Neural cell (in vitro differentiated cells): ENCODE results near the gene FAM187B.

Experiments used
- CTCF ChIP-seq: fragments of 450-650 bp; IDR thresholded peaks from 2 replicates; pipeline ENCODE4 v1.5.1; 2014; ENCODE audit warnings: antibody characterized with exemption, mild to moderate bottlenecking, moderate library complexity; ENCODE audit not compliant: poor library complexity, severe bottlenecking
- EP300 ChIP-seq: fragments of 450-650 bp; conservative IDR thresholded peaks from 2 replicates; pipeline ENCODE4 v1.6.1; 2014; ENCODE audit warnings: antibody characterized with exemption, mild to moderate bottlenecking, moderate library complexity; ENCODE audit not compliant: poor library complexity, severe bottlenecking
- EZH2 ChIP-seq: fragments of 200-600, 300-800 bp; shearing (Covaris generic), sonication (generic); IDR thresholded peaks from 2 replicates; pipeline ENCODE4 v1.6.1; 2014; ENCODE audit warnings: antibody characterized with exemption, low read length, borderline replicate concordance, mild to moderate bottlenecking; ENCODE audit not compliant: insufficient read depth, poor library complexity, severe bottlenecking
- MXI1 ChIP-seq: fragments of 450-650 bp; conservative IDR thresholded peaks from 2 replicates; pipeline ENCODE4 v1.6.1; 2014; ENCODE audit warnings: antibody characterized with exemption, mild to moderate bottlenecking; ENCODE audit not compliant: poor library complexity, severe bottlenecking
- POLR2AphosphoS5 ChIP-seq: IDR thresholded peaks from 2 replicates; pipeline ENCODE4 v1.6.1; 2012
- REST ChIP-seq: IDR thresholded peaks from 2 replicates; pipeline ENCODE4 v1.6.1; 2012; ENCODE audit warnings: borderline replicate concordance

GRCh38 chr19:35226748-35227147, 1.8 kb downstream of the FAM187B start:
- TF ChIP-seq EZH2 (no peak), CTCF (no peak), POLR2AphosphoS5 (no peak), EP300 (no peak), REST (no peak), MXI1 (no peak)
